ENCODE results near the gene GPR89B. TPM values are rescaled to one million over a fixed set of nuclear protein-coding genes. Genes with fewer than 3 reads are reported as not detected.
"Not testable (repeated sequence)": the region's sequence is repeated elsewhere in the genome, so short reads cannot be mapped to it uniquely, and the experiment has no call there.

The GPR89B gene
- total and polyA plus RNA-seq, 4 experiments from 2014 or later, result 14.9 to 31.9 (median 24.1) TPM

- H3K36me3 ChIP-seq (ENCODE audit: insufficient read depth, low read length); POLR2A ChIA-PET (ENCODE audit: partially characterized antibody); H3K27me3 ChIP-seq (ENCODE audit: insufficient read depth, low read length); DNase-seq; H3K4me1 Mint-ChIP-seq; H3K9me3 ChIP-seq (ENCODE audit: control insufficient read depth in 1 of 2, low read length in 2 of 2); CTCF ChIA-PET (ENCODE audit: partially characterized antibody); H3K27me3 Mint-ChIP-seq; H3K9me3 Mint-ChIP-seq; H3K27ac Mint-ChIP-seq; intact Hi-C loops (cut with micrococcal nuclease); H3K4me3 ChIP-seq (ENCODE audit: low read length in 2 of 2); H3K4me3 Mint-ChIP-seq; H3K4me1 ChIP-seq (ENCODE audit: insufficient read depth, low read length); H3K27ac ChIP-seq (ENCODE audit: low read depth, low read length): not testable (repeated sequence)
- H3K36me3 Mint-ChIP-seq, result peaks cover 3 to 11% of the 10 kb centered on the region in 2 donors
These were observed 38.4 kb downstream of the GPR89B start for GRCh38 chr1:147966657-147967056.

DNA sequence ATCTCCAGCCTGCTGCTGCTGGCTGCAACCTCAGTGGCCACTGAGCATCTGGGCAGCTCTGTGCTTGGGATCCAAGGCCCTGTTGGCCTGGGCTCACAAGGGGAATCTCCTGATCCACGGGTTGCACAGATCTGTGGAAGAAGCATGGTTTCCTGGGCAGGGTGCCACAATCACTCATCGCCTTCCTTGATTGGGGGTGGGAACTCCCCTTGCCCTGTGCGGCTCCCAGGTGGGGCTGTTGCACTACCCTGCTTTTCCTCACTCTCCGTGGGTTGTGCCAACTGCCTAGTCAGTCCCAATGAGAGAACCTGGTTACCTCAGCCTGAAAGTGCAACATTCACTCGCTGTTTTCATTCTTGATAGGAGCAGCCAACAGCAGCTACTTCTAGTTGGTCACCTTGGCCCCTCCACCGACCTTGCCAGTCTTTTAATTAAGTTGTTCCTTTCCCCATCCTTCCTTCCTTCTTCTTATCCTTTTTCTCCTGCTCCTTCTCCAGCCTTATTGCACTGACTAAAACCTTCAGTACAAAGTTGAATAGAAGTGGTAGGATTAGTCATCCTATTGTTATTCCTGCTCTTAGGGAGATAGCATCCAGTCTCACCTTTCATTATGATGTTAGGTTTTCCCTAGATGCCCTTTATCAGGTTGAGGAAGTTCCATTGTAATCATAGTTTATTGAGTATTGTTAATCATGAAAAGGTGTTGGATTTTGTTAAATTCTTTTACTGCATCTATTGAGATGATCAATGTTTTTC lies 50.9 kb downstream of the GPR89B start:
- POLR2A ChIA-PET (ENCODE audit: partially characterized antibody); H3K4me1 ChIP-seq (ENCODE audit: insufficient read depth, low read length); H3K4me3 Mint-ChIP-seq; H3K27me3 ChIP-seq (ENCODE audit: insufficient read depth, low read length); H3K36me3 ChIP-seq (ENCODE audit: insufficient read depth, low read length); H3K9me3 Mint-ChIP-seq; DNase-seq; intact Hi-C loops (cut with micrococcal nuclease); H3K4me3 ChIP-seq (ENCODE audit: low read length in 2 of 2); H3K27me3 Mint-ChIP-seq; H3K27ac ChIP-seq (ENCODE audit: low read depth, low read length); CTCF ChIA-PET (ENCODE audit: partially characterized antibody); H3K9me3 ChIP-seq (ENCODE audit: control insufficient read depth in 1 of 2, low read length in 2 of 2); H3K4me1 Mint-ChIP-seq: not testable (repeated sequence)
- Mint-ChIP-seq H3K27ac (peak overlapping the region in 1 of 7 donors; percentile 69), H3K36me3 (peaks cover 15 to 22% of the 10 kb centered on the region in 2 donors)

DNA sequence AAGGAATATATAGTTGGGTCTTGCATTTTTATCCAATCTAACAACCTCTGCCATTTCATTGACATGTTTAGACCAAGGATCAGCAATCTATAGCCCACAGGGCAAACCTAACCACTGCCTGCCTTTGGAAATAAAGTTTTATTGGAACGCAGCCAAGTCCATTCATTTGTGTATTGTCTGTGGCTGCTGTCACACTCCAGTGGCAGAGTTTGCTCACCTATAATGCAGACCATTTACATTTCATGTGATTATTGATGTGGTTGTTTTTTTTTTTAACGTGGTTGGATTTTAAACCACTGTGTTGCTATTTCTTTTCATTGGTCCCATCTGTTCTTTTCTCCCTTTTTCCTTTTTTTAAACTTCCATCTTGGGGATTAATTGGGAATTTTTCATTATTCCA lies 57.2 kb downstream of the GPR89B start:
- DNase-seq; H3K4me3 Mint-ChIP-seq; H3K27ac ChIP-seq (ENCODE audit: low read depth, low read length); H3K4me3 ChIP-seq (ENCODE audit: low read length in 2 of 2); H3K9me3 Mint-ChIP-seq; H3K36me3 ChIP-seq (ENCODE audit: insufficient read depth, low read length); POLR2A ChIA-PET (ENCODE audit: partially characterized antibody); H3K27me3 Mint-ChIP-seq; CTCF ChIA-PET (ENCODE audit: partially characterized antibody); H3K4me1 Mint-ChIP-seq; H3K27me3 ChIP-seq (ENCODE audit: insufficient read depth, low read length); intact Hi-C loops (cut with micrococcal nuclease); H3K27ac Mint-ChIP-seq; H3K4me1 ChIP-seq (ENCODE audit: insufficient read depth, low read length); H3K9me3 ChIP-seq (ENCODE audit: control insufficient read depth in 1 of 2, low read length in 2 of 2): not testable (repeated sequence)
- H3K36me3 Mint-ChIP-seq, result peaks cover 7 to 16% of the 10 kb centered on the region in 2 donors

- H3K4me1 Mint-ChIP-seq; H3K4me3 Mint-ChIP-seq; POLR2A ChIA-PET (ENCODE audit: partially characterized antibody); H3K36me3 ChIP-seq (ENCODE audit: insufficient read depth, low read length); H3K9me3 Mint-ChIP-seq; intact Hi-C loops (cut with micrococcal nuclease); H3K27me3 Mint-ChIP-seq; H3K4me1 ChIP-seq (ENCODE audit: insufficient read depth, low read length); H3K4me3 ChIP-seq (ENCODE audit: low read length in 2 of 2); DNase-seq; H3K27me3 ChIP-seq (ENCODE audit: insufficient read depth, low read length); CTCF ChIA-PET (ENCODE audit: partially characterized antibody); H3K9me3 ChIP-seq (ENCODE audit: control insufficient read depth in 1 of 2, low read length in 2 of 2); H3K27ac Mint-ChIP-seq; H3K27ac ChIP-seq (ENCODE audit: low read depth, low read length): not testable (repeated sequence)
- peaks cover 7 to 18% of the 10 kb centered on the region in 2 donors for H3K36me3 Mint-ChIP-seq
These were observed 59.7 kb downstream of the GPR89B start for GRCh38 chr1:147987893-147988292.

- POLR2A ChIA-PET (ENCODE audit: partially characterized antibody); H3K27ac Mint-ChIP-seq; CTCF ChIA-PET (ENCODE audit: partially characterized antibody); H3K36me3 ChIP-seq (ENCODE audit: insufficient read depth, low read length); H3K9me3 Mint-ChIP-seq; DNase-seq; intact Hi-C loops (cut with micrococcal nuclease); H3K27me3 ChIP-seq (ENCODE audit: insufficient read depth, low read length); H3K4me3 Mint-ChIP-seq; H3K9me3 ChIP-seq (ENCODE audit: control insufficient read depth in 1 of 2, low read length in 2 of 2); H3K27ac ChIP-seq (ENCODE audit: low read depth, low read length); H3K4me1 Mint-ChIP-seq; H3K4me1 ChIP-seq (ENCODE audit: insufficient read depth, low read length); H3K4me3 ChIP-seq (ENCODE audit: low read length in 2 of 2); H3K27me3 Mint-ChIP-seq: not testable (repeated sequence)
- peaks cover 15 to 18% of the 10 kb centered on the region in 2 donors for H3K36me3 Mint-ChIP-seq
These were observed 64.7 kb downstream of the GPR89B start for GRCh38 chr1:147992916-147993315.

DNA sequence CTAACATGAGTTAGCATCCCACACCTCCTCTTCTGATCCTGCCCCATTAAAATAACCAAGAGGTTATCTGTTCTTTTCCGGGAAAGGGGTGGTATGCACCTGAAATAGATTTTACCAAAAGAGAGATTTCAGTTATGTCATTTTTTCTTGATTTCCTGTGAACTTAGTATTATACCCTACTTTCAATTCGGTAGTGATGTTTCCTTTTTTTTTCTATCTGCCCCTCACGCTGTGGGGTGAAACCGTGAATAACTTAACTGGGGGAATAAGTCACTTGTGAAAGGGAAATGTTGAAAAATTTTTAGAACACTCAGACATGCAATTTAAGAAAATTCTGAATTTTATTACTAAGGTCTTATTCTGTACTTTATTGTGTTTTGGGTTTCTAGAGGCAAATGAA lies 65.2 kb downstream of the GPR89B start:
- DNase-seq; CTCF ChIA-PET (ENCODE audit: partially characterized antibody); H3K4me3 ChIP-seq (ENCODE audit: low read length in 2 of 2); POLR2A ChIA-PET (ENCODE audit: partially characterized antibody); intact Hi-C loops (cut with micrococcal nuclease); H3K4me3 Mint-ChIP-seq; H3K27ac ChIP-seq (ENCODE audit: low read depth, low read length); H3K36me3 ChIP-seq (ENCODE audit: insufficient read depth, low read length); H3K27me3 Mint-ChIP-seq; H3K9me3 ChIP-seq (ENCODE audit: control insufficient read depth in 1 of 2, low read length in 2 of 2); H3K4me1 ChIP-seq (ENCODE audit: insufficient read depth, low read length); H3K27me3 ChIP-seq (ENCODE audit: insufficient read depth, low read length); H3K9me3 Mint-ChIP-seq; H3K4me1 Mint-ChIP-seq: not testable (repeated sequence)
- peaks cover 14 to 18% of the 10 kb centered on the region in 2 donors for H3K36me3 Mint-ChIP-seq
- H3K27ac Mint-ChIP-seq, result peak overlapping the region in 1 of 7 donors; percentile 25

GRCh38 chr1:147993825-147994615 lies 65.8 kb downstream of the GPR89B start:
- H3K4me1 Mint-ChIP-seq; H3K4me3 Mint-ChIP-seq; H3K36me3 ChIP-seq (ENCODE audit: insufficient read depth, low read length); DNase-seq; intact Hi-C loops (cut with micrococcal nuclease); H3K4me1 ChIP-seq (ENCODE audit: insufficient read depth, low read length); H3K9me3 Mint-ChIP-seq; POLR2A ChIA-PET (ENCODE audit: partially characterized antibody); H3K27ac ChIP-seq (ENCODE audit: low read depth, low read length); CTCF ChIA-PET (ENCODE audit: partially characterized antibody); H3K27me3 ChIP-seq (ENCODE audit: insufficient read depth, low read length); H3K9me3 ChIP-seq (ENCODE audit: control insufficient read depth in 1 of 2, low read length in 2 of 2); H3K27me3 Mint-ChIP-seq; H3K4me3 ChIP-seq (ENCODE audit: low read length in 2 of 2); H3K27ac Mint-ChIP-seq: not testable (repeated sequence)
- H3K36me3 Mint-ChIP-seq, result peaks cover 14 to 18% of the 10 kb centered on the region in 2 donors
